GM21529 (cell line): ENCODE results near the gene NECTIN4.

Source experiments
- ATAC-seq: cut with Tn5 transposase; IDR thresholded peaks from one replicate; pipeline ENCODE4 v1.9.1; 2021; ENCODE audit not compliant: unreplicated experiment

NECTIN4 gene

DNA sequence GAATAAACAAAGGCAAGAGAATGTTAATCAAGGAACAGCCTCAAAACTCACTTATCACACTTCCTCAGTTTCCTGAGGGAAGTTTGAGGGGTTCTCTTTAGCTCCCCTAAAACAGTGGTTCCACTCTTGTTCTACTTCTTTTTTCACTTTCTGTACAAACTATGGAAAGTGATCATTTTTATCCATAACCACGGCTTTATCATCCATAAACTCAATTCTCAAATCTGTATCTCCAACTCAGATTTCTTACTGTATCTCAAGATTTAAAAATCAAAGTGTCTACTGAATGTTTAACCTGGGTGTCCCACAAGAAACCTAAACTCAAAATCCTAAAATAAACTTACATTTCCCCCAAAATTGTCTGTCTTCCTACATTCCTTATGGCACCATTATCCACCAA lies 24.6 kb upstream of the NECTIN4 start:
- no peak for ATAC-seq

DNA sequence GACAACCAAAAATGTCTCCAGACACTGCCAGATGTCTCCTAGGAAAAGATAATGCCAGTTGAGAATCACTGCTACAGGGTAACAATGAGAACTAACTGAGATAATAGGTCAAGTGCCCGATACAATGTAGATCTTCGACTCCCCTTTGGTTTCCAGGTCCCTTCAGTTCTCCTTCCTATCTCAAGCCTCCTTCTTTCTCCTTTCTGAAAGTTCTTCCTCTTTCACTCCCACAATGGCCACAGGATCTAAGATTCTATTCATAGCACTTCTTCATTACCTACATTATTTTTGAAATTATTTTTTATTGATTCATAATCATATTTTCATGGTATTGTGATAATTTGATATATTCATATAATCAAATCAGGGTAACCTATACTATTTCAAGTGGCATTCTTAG lies 22.2 kb upstream of the NECTIN4 start:
- no peak for ATAC-seq

DNA sequence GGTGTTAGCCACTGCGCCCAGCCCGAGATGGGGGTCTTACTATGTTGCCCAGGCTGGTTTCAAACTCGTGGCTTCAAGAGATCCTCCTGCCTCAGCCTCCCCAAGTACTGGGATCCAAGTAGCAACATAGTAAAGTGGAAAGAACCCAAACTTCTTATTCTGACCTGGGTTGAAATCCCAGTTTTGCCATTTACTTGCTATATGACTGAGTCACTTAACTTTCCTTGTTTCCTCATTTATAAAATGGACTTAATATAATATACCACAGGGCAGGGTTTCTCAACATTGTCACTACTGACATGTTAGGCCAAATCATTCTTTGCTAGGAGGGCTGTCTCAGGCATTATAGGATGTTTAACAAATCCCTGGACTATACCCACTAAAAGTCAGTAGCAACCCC lies 21.8 kb upstream of the NECTIN4 start:
- no peak for ATAC-seq

DNA sequence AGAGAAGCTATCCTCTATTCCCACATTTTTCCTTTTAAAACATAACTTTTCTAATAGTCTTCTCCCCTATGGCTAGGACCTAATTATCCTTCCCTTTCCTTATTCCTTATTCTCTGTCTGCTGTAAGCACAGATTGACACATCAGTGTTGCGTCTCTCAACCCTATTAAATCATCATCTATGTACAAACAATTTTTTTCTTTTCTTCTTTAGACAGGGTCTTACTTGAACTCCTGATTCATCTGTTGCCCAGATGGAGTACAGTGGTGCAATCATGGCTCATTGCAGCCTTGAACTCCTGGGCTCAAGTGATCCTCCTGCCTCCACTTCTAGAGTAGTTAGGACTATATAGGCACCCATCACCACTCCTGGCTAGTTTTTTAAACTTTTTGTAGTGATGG lies 17.1 kb upstream of the NECTIN4 start:
- no peak for ATAC-seq

DNA sequence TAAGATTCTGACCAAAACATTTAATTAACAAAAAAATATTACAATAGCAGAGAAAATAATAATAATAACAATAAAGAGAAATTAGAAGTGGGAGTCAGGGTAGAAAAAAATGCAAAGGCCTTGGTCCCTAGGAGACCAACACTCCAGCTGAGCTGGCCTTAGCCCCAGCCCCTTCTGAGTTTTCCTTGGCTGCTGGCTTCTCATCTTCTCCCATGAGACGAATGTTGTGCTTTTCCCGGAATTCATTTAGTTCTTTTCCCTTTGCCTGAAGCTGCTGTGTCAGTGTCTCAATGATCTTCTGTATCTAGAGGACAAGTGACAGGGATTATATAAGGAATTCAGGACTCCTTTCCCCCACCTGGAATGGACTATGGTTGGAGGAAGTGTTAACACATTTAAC lies 11.2 kb upstream of the NECTIN4 start:
- ATAC-seq: no peak

DNA sequence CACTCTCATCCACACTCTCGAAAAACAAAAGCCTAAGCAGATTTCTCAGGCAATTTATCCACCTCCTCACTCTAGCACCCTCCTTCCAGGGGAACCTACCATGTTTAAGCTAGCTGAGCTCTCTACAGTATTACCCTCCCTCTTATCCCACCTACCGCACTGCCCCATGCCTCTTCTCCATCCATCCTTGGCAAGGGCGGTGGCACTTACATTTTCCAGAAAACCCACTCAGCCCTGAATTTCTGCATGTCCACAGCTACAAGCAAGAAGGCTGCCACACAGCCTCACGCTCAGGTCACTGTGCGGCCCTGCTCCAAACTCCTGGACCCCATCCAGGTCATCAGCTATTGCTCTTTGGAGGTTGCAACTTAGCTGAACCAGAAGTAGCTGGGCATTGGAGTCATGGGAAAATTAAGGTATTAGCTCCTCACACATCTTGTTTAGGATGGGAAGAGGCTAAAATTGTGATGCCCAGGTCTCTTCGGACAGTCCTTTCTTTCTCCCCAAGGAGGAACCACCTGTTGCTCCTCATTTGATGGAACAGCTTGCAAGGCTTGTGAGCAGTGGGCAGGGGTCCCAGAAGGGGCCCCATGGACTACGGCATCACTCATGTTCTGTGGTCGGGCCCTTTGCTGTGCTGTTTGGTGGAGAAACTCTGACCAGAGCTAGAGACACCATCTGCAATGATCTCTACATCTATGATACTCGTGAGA lies 9.9 kb upstream of the NECTIN4 start:
- ATAC-seq: no peak

DNA sequence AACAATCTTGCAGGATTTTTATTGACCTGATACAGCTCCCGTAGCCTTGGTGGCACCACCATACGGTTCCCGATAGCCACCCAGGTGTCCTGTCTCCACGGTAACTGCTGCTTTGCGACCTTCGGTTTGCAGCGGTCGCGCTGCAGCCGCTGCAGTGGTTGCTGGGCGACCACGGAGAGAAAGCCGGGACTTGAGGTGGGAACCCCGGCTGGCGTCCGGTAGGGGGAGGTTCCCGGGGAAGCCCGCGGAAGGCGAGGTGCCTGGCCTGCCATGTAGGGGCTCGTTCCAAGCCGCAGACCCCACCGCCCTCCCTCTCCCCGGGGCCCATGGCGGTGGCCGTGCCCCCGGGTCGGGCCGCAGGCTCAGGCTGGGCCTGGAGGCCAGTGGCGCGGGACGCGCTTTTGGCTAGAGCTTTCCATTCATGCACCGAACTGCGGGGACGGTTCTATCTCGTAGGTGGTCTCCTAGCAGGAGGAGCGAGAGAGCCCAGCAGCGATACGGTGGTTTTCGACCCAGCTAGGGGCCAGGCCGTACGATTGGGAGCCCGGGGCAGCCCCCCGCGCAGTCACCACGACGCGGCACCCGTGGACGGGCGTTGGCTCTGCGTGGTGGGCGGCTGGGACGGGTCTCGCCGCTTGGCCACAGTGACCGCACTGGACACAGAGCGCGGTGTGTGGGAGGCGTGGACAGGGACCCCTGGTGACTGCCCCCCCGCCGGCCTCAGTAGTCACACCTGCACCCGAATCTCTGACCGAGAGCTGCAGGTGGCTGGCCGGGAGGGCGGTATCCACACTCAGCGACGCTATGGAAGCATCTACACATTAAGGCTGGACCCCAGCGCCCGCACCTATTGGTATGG lies 9.1 kb upstream of the NECTIN4 start, which contains the start of gene KLHDC9:
KLHDC9 (plus strand) TSS at position 152 of the 859 bp plus-strand sequence; CDS start at position 327, 175 bp downstream.
- ATAC-seq: peak; percentile 77

DNA sequence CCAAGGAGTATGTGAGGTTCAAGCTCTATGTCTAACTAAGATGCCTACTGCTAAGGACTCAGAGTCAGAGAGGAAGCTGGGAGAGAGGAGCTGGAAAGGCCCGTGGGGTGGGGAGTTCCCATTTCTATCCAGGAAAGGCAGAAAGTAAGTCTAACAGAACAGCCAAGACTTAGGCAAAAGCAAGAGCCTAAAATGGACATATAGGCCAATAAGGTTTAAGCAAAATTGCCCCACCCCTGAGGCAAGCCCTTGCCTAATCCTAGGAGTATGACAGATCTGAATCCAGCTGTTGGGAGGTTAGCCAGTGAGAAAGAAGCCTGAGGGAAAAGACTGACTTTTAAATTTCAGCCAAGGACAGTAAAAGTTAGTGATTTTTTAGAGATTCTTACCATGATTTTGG lies 7.2 kb upstream of the NECTIN4 start:
- peak; percentile 6 for ATAC-seq

DNA sequence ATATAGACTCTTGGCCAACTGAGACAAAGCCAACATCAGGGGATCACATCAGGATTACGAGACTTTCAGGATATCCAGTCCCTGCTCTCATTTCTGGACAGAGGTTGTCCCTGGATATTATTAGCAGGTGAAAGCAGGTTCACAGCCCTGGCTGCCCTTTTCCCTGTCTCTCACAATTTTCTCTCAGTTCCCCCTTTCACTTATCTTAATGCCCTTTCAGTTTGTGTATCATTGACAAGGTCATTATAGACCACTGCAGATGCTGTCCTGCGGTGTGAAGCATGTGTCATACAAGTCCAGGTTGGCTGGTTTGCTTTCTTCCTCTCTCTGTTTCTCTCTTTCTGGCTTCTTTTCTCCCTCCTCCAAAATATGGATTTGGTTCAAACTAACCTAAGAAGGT lies 6.7 kb upstream of the NECTIN4 start:
- peak; percentile 49 for ATAC-seq

DNA sequence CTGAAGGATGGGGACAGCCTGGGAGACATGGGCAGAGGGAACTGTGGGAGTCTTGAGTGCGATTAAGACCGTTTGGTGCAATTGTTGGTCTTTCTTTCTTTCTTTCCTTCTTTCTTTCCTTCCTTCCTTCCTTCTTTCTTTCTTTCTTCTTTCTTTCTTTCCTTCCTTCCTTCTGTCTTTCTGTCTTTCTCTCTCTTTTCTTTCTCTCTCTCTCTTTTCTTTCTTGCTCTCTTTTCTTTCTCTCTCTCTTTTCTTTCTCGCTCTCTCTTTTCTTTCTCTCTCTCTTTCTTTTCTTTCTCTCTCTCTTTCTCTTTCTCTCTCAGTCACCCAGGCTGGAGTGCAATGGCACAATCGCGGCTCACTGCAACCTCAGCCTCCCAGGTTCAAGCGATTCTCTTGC lies 5.9 kb upstream of the NECTIN4 start:
- no peak for ATAC-seq

DNA sequence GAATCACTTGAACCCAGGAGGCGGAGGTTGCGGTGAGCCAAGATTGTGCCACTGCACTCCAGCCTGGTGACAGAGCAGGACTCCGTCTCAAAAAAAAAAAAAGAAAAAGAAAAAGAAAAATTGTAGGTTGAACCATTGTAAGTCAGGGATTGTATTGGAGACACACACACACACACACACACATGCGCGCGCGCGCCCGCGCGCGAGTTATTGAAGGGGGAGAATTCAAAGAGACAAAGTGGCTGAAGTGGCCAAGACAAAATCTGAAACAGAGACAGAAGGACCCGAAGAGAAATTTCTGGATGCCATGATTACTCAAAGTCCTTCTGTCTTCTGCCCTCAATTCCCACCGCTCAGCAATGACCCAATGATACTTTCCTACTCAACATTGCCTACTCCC lies 5.1 kb upstream of the NECTIN4 start:
- no peak for ATAC-seq

DNA sequence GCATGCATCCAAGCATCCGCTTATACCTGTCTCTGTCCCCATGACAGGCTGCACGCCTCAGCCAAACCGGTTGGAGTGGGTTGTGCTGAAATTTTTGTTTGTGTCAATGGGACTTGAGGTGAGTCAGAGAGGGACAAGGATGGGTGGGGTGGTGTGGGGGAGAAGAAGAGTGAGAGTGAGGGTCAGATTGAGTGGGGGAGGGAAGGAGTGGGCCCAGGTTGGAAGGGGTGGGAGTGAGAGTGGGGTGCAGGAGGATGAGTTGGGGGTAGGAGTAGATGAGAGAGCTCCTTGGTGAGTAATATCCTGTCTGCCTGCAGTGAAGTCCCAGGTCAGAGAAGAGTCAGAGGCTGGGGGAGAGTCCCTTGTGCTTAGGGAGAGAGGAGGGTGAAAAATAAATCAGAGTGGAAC lies 3.3 kb upstream of the NECTIN4 start:
- ATAC-seq: no peak

DNA sequence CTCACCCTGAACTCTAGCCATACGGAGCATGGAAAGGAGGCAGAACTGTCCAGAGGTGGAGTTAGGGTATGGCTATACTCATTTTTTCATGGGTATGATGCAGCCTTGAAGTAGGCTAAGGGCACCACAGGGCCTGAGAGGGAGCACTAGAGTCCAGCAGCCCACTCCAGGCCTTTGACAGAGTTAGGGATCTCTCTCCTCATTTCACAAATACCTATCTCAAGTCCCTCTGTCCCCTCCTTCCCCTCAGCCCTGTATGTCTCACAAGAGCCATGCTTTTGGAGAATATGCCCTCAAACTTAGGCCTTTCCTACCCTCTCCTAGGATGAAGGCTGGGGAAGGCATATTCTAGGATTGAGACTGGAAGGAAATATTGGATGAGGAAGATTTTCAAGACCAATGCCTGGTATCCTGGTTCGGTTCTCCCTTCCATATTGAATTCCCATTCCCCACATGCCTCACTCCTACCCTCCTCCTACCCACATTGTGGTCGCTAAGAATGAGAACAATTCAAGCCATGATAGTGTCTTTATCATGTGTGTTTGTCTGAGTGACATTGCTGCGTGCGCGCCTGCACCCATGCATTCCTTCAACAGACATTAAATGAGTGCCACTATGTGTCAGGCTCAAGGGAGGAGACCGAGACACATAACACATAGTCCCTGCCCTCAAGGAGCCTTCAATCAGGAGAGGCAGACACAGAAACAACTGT lies 2.6 kb upstream of the NECTIN4 start:
- ATAC-seq: no peak

DNA sequence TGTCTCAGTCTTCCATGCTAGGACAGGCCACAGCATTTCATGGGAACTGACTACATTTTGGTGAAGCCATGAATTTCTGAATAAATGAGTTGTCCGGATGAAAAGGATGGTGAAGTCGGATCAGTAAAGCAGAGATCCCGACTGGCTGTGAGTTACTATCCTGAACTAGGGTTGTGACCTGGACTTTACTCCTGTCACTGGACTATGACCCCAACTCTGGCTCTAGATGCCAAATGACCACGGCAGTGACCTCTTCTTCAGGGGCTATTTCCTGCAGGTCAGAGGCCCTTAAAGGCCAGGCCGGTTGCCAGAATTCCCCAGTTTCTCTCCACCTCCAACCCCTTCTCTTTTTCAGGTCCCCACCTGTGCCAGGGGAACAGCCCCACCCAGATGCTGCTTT lies 1.7 kb upstream of the NECTIN4 start:
- no peak for ATAC-seq

DNA sequence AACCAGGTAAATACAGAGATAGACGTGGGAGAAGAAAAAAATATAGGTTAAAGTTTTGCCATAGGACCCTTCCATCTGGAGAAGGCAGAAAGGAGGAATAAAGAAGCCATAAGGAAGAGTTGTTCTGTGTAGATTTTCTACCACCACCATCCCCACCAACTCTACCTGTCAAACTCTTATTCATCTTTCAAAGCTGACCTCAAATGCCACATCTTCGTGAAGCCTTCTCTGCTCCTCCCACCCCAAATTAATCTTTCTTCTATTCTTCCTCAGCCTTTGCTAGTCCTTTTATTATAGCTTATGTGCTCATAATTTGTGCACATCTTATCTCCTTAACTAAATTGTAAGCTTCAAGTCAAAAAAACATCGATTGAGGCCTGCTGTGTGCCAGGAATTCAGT lies 1.3 kb upstream of the NECTIN4 start:
- ATAC-seq: no peak

DNA sequence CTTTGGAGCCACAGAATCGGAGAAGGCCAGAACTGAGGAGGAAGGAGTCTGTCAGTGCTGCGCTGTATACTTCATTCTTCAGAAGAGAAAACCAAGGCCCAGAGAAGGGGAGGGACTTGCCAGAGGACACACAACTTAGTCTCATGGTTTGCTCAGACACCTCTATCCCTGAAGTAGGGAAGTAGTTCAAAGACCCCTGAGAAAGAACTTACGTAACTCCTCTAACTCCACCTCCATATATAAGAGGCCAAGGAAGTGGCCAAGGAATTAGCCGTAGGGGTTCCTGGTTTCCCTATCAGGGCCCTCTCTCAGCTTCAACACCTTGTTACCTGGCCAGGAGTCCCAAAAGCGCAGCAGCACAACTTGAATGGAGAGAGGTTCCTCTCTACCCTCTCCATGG lies 580 bp upstream of the NECTIN4 start:
- no peak for ATAC-seq

DNA sequence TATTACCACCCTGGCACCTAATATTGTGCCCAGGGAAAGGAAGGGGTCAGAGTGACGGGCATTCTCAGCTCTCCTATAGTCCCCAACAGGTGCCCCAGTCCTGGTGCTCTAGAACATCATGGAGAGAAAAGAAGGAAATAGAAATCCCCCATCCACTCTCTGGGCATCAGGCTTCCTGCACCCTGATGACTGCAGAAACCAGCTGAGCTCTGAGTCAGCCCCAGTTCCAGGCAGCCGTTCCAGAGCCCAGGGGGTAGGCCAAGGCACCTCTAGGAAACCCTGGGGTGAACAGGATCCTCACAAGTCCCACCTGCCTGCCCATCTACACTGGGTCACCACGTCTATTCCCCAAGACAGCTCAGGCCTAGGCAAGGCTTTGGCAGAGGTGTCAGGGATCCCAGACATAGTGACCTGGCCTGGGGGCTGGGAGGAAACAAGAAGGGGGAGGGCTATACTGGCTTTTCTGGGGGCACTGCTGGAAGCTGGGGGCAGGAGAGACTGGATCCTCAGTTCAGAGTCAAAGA lies 709 bp downstream of the NECTIN4 start:
- no peak for ATAC-seq

DNA sequence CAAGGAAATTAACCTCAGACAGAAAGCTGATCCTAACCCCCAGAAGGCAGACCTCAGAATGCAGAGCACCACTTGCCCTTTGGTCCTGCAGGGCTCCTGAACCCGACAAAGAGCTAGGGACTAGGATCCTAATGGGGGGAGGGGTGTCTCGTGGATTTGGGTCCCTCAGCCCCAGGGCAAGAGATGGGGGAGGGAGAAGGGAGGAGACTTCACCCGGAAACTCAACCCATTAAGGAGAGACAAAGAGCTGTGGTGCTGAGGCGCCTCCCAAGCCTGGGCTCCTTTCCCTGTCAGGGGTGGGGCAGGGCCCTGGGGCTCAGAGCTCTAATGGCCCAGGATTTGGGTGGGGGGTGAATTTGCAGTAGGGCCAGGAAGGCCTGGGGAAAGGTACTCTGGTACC lies 2.9 kb downstream of the NECTIN4 start:
- ATAC-seq: no peak

DNA sequence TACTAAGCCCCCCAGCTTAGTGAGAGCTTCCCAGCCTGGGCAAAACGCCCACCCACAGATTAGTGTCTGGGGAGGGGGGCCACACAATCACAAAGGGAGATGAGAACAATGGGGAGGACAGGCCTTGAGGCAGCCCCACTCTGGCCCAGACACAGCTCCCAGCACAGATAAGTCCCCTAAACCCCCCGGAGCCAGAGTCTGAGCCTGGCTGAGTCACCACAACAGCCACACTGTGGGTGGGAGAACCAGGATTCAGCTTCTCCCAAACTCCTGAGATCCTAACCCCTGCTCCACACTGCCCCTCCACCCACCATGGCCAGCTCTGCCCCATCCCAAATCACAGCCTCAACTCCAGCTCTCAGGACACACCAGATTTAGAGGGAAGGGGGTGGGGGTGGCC lies 4.2 kb downstream of the NECTIN4 start:
- no peak for ATAC-seq

DNA sequence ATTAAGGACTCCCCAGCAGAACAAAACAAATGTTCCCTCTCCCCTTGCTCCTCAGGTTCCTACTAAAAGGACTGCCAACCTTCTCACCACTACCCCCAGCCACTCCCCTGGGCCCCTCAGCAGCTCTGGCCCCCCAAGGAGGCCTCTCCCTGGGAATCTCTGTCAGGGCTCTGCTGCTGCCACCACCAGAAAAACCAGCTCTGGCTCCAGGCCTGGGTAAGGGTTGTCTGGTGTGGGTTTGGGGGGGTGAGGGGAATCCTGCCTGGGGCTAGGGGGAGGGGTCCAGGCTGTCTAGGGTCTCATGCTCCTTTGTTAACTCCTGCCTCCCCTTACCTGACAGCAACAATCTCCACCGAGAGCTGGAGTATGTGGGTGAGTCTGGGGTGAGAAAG lies 4.8 kb downstream of the NECTIN4 start:
- no peak for ATAC-seq

DNA sequence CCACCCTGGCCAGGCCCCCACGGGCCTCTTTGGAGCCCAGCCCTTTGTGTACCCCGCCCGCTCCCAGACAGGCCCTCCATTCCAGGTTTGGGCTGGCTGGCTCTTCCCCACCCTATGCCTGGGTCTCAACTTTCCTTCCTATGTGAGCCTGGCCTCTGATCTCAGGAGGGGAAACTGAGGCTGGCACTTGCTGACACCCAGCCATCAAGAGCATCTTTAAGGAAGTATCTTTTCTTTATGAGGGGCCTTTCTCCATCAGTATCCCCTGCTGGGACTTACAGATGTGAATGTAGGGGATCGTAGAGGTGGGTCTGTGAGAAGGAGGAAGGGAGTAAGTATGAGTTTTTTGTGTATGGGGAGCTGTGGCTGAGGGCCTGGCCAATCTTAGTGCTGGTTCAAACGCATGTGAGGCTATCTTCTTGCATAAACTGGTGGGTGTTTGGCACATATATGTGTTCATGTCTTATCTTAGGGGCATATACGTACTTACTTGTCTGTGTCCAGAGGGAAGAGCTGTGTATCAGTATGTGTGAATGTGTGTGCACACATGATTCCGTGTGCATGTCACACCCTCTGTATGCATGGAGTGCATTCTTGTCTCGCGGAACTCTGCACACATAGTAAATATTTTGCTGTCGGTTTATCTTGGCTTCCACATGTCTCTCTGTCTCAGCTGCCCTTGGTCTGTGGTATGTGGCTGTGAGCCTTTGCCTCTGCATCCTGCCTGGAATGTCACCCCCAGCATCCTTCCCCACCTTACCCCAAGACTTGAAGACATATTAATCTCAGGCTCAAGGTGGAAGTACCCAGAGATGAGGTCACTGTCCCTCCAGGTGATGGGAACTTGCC lies 5.4 kb downstream of the NECTIN4 start:
- ATAC-seq: no peak
